ENCODE results near the gene TMED4. TPM values are rescaled to one million over a fixed set of nuclear protein-coding genes. Genes with fewer than 3 reads are reported as not detected.
"Not testable (repeated sequence)": the region's sequence is repeated elsewhere in the genome, so short reads cannot be mapped to it uniquely, and the experiment has no call there.

The TMED4 gene
- total RNA-seq, 2 experiments from 2014 or later: 74.6 to 76.2 TPM

DNA sequence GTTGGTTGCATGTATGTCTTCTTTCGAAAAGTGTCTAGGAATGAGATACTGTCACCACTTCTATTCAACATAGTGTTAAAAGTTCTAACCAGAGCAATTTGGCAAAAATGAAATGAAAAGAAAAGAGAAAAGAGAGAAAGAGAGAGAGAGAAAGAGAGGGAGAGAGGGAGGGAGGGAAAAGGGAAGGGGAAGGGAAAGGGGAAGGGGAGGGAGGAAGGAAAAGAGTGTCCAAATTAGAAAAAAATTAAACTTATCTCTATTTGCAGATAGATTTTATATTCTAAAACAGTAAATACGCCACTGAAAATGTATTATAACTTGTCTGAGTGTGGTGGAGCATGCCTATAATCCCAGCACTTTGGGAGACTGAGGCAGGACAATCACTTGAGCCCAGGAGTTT, 24.5 kb downstream of the TMED4 start:
- TF ChIP-seq, protein P1, sequence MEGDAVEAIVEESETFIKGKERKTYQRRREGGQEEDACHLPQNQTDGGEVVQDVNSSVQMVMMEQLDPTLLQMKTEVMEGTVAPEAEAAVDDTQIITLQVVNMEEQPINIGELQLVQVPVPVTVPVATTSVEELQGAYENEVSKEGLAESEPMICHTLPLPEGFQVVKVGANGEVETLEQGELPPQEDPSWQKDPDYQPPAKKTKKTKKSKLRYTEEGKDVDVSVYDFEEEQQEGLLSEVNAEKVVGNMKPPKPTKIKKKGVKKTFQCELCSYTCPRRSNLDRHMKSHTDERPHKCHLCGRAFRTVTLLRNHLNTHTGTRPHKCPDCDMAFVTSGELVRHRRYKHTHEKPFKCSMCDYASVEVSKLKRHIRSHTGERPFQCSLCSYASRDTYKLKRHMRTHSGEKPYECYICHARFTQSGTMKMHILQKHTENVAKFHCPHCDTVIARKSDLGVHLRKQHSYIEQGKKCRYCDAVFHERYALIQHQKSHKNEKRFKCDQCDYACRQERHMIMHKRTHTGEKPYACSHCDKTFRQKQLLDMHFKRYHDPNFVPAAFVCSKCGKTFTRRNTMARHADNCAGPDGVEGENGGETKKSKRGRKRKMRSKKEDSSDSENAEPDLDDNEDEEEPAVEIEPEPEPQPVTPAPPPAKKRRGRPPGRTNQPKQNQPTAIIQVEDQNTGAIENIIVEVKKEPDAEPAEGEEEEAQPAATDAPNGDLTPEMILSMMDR (IDR thresholded peaks at IDR 0.05): no peak
- Mint-ChIP-seq H3K4me3 (no peak overlapping the region), H3K27ac (no peak overlapping the region), H3K9me3 (no peaks in the 10 kb centered on the region), H3K4me1 (ENCODE audit: low read depth) (no peaks in the 10 kb centered on the region), H3K36me3 (ENCODE audit: low read depth) (no peaks in the 10 kb centered on the region), H3K27me3 (no peaks in the 10 kb centered on the region)
- DNase-seq (no peak), ATAC-seq (no peak)
- ChIA-PET CTCF (no interaction called here), POLR2A (no interaction called here)
- intact Hi-C loops (cut with micrococcal nuclease): no loop called here

DNA sequence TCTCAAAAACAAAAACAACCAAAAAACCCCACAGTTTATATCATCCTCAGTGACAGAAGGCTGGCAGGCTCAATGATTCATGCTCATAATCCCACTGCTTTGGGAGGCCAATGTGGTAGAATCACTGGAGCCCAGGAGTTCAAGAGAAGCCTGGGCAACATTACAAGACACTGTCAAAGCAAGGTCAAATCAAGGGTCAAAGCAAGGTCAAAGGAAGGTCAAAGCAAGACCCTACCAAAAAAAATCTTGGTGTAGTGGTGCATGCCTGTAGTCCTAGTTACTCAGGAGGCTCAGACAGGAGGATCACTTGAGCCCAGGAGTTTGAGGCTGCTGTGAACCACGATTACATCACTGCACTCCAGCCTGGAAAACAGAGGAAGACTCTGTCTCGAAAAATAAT, 26.7 kb downstream of the TMED4 start:
- intact Hi-C loops (cut with micrococcal nuclease): no loop called here
- H3K36me3 Mint-ChIP-seq (ENCODE audit: low read depth): no peaks in the 10 kb centered on the region
- POLR2A ChIA-PET: interaction anchor here (1.2 kb wide), 1 partner anchor 41 kb away, joined by 3 read pairs; no protein-coding TSS in a partner anchor
- H3K4me1 Mint-ChIP-seq (ENCODE audit: low read depth): no peaks in the 10 kb centered on the region
- ATAC-seq: no peak
- H3K9me3 Mint-ChIP-seq: no peaks in the 10 kb centered on the region
- CTCF ChIA-PET: interaction anchor here (1.1 to 1.5 kb wide), 2 partner anchors 10 to 208 kb away, joined by 4 to 9 read pairs; no protein-coding TSS in a partner anchor
- no peak overlapping the region for H3K27ac Mint-ChIP-seq
- H3K4me3 Mint-ChIP-seq: no peak overlapping the region
- H3K27me3 Mint-ChIP-seq: no peaks in the 10 kb centered on the region
- no peak for DNase-seq
- TF ChIP-seq, protein P1 (IDR thresholded peaks at IDR 0.05): no peak

DNA sequence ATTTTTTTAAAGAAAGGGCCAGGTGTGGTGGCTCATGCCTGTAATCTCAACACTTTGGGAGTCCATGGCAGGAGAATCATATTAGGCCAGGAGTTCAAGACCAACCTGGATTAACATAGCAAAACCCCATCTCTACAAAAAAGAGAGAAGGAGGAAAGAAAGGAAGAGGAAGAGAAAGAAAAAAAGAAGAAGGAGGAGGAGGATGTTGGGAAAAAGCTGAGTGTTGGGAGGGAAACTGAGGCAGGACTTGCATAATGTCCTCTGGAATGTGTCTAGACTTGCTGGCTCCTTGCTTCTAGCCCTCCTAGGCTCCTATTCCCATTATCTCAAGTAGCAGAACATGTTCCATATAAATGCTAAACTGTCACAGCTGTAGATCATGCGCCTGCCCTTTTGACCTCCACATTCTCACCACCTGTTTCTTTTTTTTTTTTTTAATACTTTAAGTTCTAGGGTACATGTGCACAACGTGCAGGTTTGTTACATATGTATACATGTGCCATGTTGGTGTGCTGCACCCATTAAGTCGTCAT, 29.5 kb downstream of the TMED4 start:
- ATAC-seq, H3K4me3 Mint-ChIP-seq: not testable (repeated sequence)
- CTCF ChIA-PET: interaction anchor here (1.0 to 1.5 kb wide), 2 partner anchors 12 to 312 kb away, joined by 3 to 4 read pairs; no protein-coding TSS in a partner anchor

DNA sequence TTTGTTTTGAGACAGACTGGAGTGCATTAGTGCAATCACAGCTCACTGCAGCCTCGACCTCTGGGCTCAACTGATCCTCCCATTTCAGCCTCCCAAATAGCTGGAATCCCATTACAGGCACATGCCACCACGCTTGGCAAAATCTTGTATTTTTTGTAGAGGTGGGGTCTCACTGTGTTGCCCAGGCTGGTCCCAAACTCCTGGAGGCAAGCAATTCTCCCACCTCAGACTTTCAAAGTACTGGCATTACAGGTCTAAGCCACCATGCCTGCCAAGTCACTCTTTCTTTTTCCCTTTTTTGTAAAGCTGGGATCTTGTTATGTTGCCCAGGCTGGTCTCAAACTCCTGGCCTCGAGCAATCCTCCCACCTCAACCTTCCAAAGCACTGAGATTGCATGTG, 32.6 kb downstream of the TMED4 start:
- DNase-seq (no peak), ATAC-seq (no peak)
- TF ChIP-seq, protein P1 (IDR thresholded peaks at IDR 0.05): no peak
- Mint-ChIP-seq H3K27ac (no peak overlapping the region), H3K4me3 (no peak overlapping the region), H3K4me1 (ENCODE audit: low read depth) (peaks cover 9% of the 10 kb centered on the region), H3K27me3 (no peaks in the 10 kb centered on the region), H3K9me3 (no peaks in the 10 kb centered on the region), H3K36me3 (ENCODE audit: low read depth) (no peaks in the 10 kb centered on the region)
- POLR2A ChIA-PET: interaction anchor here (1.2 kb wide), 1 partner anchor 16 kb away, joined by 5 read pairs; no protein-coding TSS in a partner anchor
- CTCF ChIA-PET: interaction anchor here (2.3 to 3.1 kb wide), 2 partner anchors 15 to 16 kb away, joined by 13 to 15 read pairs; no protein-coding TSS in a partner anchor
- intact Hi-C loops (cut with micrococcal nuclease): no loop called here

More for the DNA sequence above, 29.5 kb downstream of the TMED4 start:
- DNase-seq; POLR2A ChIA-PET; H3K27ac Mint-ChIP-seq; H3K9me3 Mint-ChIP-seq; H3K27me3 Mint-ChIP-seq; H3K36me3 Mint-ChIP-seq (ENCODE audit: low read depth); intact Hi-C loops (cut with micrococcal nuclease); H3K4me1 Mint-ChIP-seq (ENCODE audit: low read depth): not testable (repeated sequence)

DNA sequence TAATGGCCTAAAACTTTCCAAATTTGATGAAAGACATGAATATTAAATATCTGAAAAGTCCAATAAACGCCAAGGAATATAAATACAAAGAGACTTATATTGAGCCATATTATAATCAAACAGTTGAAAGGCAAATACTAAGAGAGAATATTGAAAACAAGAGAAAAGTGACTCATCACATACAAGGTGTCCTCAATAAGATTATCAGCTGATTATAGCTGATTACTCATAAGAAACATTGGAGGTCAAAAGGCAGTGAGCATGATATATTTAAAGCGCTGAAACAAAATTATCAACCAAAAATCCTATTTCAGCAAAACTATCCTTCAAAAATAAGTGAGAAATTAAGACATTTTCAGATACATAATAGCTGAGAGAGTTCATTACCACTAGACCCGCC, 33.1 kb downstream of the TMED4 start:
- DNase-seq (no peak), ATAC-seq (no peak)
- Mint-ChIP-seq H3K4me3 (no peak overlapping the region), H3K9me3 (no peaks in the 10 kb centered on the region), H3K27me3 (no peaks in the 10 kb centered on the region), H3K4me1 (ENCODE audit: low read depth) (peaks cover 9% of the 10 kb centered on the region), H3K36me3 (ENCODE audit: low read depth) (no peaks in the 10 kb centered on the region), H3K27ac (no peak overlapping the region)
- intact Hi-C loops (cut with micrococcal nuclease): no loop called here
- TF ChIP-seq, protein P1 (IDR thresholded peaks at IDR 0.05): no peak
- CTCF ChIA-PET: interaction anchor here (2.3 to 3.1 kb wide), 2 partner anchors 14 to 17 kb away, joined by 13 to 15 read pairs; no protein-coding TSS in a partner anchor
- POLR2A ChIA-PET: interaction anchor here (1.2 kb wide), 1 partner anchor 16 kb away, joined by 5 read pairs; no protein-coding TSS in a partner anchor

Measured in activated CD8-positive, alpha-beta T cell treated with anti-CD3 and anti-CD28 coated beads for 36 hours (primary cell).